Left ventricle myocardium inferior (tissue), 1 donor: ENCODE measurements around the gene PGRMC2. TPM values are rescaled to one million over a fixed set of nuclear protein-coding genes. Genes with fewer than 3 reads are reported as not detected.

ENCODE experiments used
- DNase-seq: peaks from one replicate; pipeline ENCODE4 v3.0.0-alpha.2; 2020
- H3K27ac ChIP-seq: fragments of 200-600 bp; replicated peaks from 2 replicates; pipeline ENCODE4 v1.8.0; 2021
- H3K27me3 ChIP-seq: fragments of 200-600 bp; 2 replicates; pipeline ENCODE4 v1.8.0; 2021; ENCODE audit warnings: low read depth
- H3K36me3 ChIP-seq: fragments of 200-600 bp; 2 replicates; pipeline ENCODE4 v1.8.0; 2021
- H3K4me1 ChIP-seq: fragments of 200-600 bp; 2 replicates; pipeline ENCODE4 v1.8.0; 2021
- H3K4me3 ChIP-seq: fragments of 200-600 bp; 2 replicates; pipeline ENCODE4 v1.8.0; 2021; ENCODE audit warnings: mild to moderate bottlenecking, moderate library complexity
- H3K9me3 ChIP-seq: fragments of 200-600 bp; replicated peaks from 2 replicates; pipeline ENCODE4 v1.8.0; 2021
- CTCF ChIP-seq: fragments of 200-600 bp; IDR thresholded peaks from 2 replicates; pipeline ENCODE4 v1.8.0; 2021; ENCODE audit warnings: antibody characterized with exemption, mild to moderate bottlenecking, borderline replicate concordance
- intact Hi-C: fragments of 100-400 bp; cut with micrococcal nuclease; formaldehyde crosslinking; loops from one replicate; pipeline ENCODE4 v1.11.0; 2022
- long read RNA-seq: library from polyadenylated mRNA; unstranded; transcript quantifications from one replicate; pipeline ENCODE4 v2.0.0, GENCODE V29; 2021
- total RNA-seq: library from RNA; stranded (reverse); fragmentation: NEBNext Ultra II Directional; extraction: Animal tissue kit (Norgen Biotek cat#: 25700); gene quantifications from one replicate; pipeline ENCODE4 v1.2.1, GENCODE V29; 2021
- donor health status: DM: no; HTN: yes; CAD: no; lungs with severe emphysema.

Gene PGRMC2
- total RNA-seq, result 65.4 TPM
- long read RNA-seq, transcript PGRMC2-208 (3 exons, 3,783 nt), result major isoform, 16 of 18 reads
- long read RNA-seq, partial matches to known transcripts, result 0 of 18 reads
- long read RNA-seq, other reads (novel, unspliced or antisense), result 2 of 18 reads

GRCh38 chr4:128287141-128287870 lies at the start of gene PGRMC2:
TSS of gene PGRMC2 (minus strand) at chr4:128287813. CDS start at chr4:128287790, 23 bp downstream.
- Histone ChIP-seq H3K36me3 (no peaks in the 10 kb centered on the region), H3K9me3 (no peaks in the 10 kb centered on the region), H3K4me3 (peak within 1 kb of the TSS; percentile 90), H3K27ac (peak within 1 kb of the TSS; percentile 94), H3K27me3 (no peaks in the 10 kb centered on the region), H3K4me1 (peaks cover 61% of the 10 kb centered on the region)
- intact Hi-C loops, result no loop called here
- no peak for TF ChIP-seq CTCF
- no peak for DNase-seq

GRCh38 chr4:128335541-128335940 lies 47.9 kb upstream of the PGRMC2 start:
- no peaks in the 10 kb centered on the region for H3K9me3 ChIP-seq
- DNase-seq, result no peak
- peaks cover 23% of the 10 kb centered on the region for H3K4me1 ChIP-seq
- intact Hi-C loops, result no loop called here
- no peaks in the 10 kb centered on the region for H3K27me3 ChIP-seq
- H3K36me3 ChIP-seq, result no peaks in the 10 kb centered on the region
- H3K27ac ChIP-seq, result no peak overlapping the region
- no peak overlapping the region for H3K4me3 ChIP-seq
- TF ChIP-seq CTCF, result no peak

- TF ChIP-seq CTCF, result no peak
- Histone ChIP-seq H3K27me3 (no peaks in the 10 kb centered on the region), H3K4me3 (no peak overlapping the region), H3K4me1 (peaks cover 23% of the 10 kb centered on the region), H3K27ac (no peak overlapping the region), H3K9me3 (no peaks in the 10 kb centered on the region), H3K36me3 (no peaks in the 10 kb centered on the region)
- DNase-seq, result no peak
- intact Hi-C loops, result no loop called here
Observed at GRCh38 chr4:128334256-128334655, 46.6 kb upstream of the PGRMC2 start.

- no peak for TF ChIP-seq CTCF
- H3K4me3 ChIP-seq, result no peak overlapping the region
- H3K4me1 ChIP-seq, result peaks cover 18% of the 10 kb centered on the region
- H3K9me3 ChIP-seq, result no peaks in the 10 kb centered on the region
- H3K27me3 ChIP-seq, result no peaks in the 10 kb centered on the region
- intact Hi-C loops, result no loop called here
- no peaks in the 10 kb centered on the region for H3K36me3 ChIP-seq
- H3K27ac ChIP-seq, result no peak overlapping the region
- no peak for DNase-seq
Observed at GRCh38 chr4:128333309-128334018, 45.9 kb upstream of the PGRMC2 start.

- H3K4me1 ChIP-seq, result peaks cover 18% of the 10 kb centered on the region
- no peak overlapping the region for H3K27ac ChIP-seq
- intact Hi-C loops, result no loop called here
- no peak for DNase-seq
- no peaks in the 10 kb centered on the region for H3K9me3 ChIP-seq
- H3K27me3 ChIP-seq, result no peaks in the 10 kb centered on the region
- no peaks in the 10 kb centered on the region for H3K36me3 ChIP-seq
- no peak for TF ChIP-seq CTCF
- H3K4me3 ChIP-seq, result no peak overlapping the region
Observed at GRCh38 chr4:128332081-128332480, 44.5 kb upstream of the PGRMC2 start.
